Right renal pelvis (tissue), 4 donors: ENCODE data around the gene TMEM178B. TPM values are rescaled to one million over a fixed set of nuclear protein-coding genes. Genes with fewer than 3 reads are reported as not detected.
A peak's percentile ranks its signal among the peaks of the same experiment; 100 is the strongest.
"Not testable (repeated sequence)": the region's sequence is repeated elsewhere in the genome, so short reads cannot be mapped to it uniquely, and the experiment has no call there.

Source experiments
- DNase-seq, 4 donors: peaks; one replicate each; pipeline ENCODE4 v3.0.0-alpha.2; 2013; ENCODE audit warnings: low read depth in 4 of 4, low spot score in 3 of 4, missing footprints in 1 of 4
- polyA plus RNA-seq, 4 donors: library from polyadenylated mRNA; unstranded; fragments of 120-200 nt; gene quantifications; one replicate each; pipeline ENCODE4 v1.2.1, GENCODE V29; 2013; ENCODE audit not compliant: insufficient read length in 4 of 4

The TMEM178B gene
- polyA plus RNA-seq, 4 donors = 0.19 to 0.56 (median 0.40) TPM

DNA sequence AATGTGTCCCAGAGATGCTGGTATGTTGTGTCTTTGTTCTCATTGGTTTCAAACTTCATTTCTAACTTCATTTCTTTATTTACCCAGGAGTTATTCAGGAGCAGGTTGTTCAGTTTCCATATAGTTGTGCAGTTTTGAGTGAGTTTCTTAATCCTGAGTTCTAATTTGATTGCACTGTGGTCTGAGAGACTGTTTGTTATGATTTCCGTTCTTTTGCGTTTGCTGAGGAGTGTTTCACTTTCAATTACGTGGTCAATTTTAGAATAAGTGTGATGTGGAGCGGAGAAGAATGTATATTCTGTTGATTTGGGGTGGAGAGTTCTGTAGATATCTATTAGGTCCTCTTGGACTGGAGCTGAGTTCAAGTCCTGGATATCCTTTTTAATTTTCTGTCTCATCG, 103.3 kb downstream of the TMEM178B start:
- not testable (repeated sequence) for DNase-seq

DNA sequence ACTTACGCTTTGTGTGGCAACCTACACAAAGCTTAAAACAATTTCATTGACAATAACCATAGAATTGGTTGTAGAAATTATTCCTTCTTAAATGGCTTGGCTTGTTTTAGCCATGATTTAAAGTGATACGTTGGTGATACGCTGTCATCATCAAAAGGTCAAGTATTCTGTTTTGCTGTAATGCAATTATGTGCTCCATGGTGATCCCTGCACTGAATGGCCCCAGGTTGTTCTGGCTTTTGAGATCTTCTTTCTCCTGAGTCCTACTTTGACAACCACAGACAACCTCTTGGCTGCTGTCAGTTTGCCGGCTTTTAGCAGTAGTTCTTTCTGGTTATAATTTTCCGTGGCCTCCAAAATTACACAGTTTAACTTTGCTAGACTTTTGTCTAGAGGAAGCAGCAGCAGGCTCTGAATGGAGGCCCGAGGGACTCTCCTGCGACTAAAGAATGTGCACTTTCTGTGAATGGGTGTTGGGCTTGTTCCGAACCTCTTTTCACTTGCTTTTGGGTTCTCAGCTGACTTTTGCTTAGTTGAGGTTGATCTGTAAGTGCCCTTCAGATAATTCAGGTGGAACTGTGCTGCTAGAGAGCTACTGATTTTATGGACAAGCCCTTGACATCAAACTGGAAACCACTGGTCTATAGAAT, 104.7 kb downstream of the TMEM178B start:
- no peak for DNase-seq

DNA sequence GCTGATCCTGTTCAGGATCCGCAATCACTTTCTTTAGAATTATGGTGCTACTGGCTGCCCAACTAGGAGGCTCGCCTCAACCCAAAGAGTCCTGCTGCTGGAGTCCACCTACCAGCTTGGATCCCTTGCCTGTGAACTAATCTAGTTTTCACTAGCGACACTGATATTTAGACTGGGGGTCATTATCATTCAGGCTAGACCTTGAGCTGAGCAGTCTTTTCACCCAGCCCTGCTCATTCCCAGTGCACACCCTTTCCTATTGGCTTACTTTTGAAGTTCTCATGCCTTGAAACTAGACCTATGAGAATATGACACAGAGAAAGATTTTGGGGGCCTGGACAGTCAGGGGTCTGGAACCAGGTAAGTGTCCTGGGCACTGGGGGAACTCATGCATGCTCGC, 107.9 kb downstream of the TMEM178B start:
- DNase-seq = no peak

DNA sequence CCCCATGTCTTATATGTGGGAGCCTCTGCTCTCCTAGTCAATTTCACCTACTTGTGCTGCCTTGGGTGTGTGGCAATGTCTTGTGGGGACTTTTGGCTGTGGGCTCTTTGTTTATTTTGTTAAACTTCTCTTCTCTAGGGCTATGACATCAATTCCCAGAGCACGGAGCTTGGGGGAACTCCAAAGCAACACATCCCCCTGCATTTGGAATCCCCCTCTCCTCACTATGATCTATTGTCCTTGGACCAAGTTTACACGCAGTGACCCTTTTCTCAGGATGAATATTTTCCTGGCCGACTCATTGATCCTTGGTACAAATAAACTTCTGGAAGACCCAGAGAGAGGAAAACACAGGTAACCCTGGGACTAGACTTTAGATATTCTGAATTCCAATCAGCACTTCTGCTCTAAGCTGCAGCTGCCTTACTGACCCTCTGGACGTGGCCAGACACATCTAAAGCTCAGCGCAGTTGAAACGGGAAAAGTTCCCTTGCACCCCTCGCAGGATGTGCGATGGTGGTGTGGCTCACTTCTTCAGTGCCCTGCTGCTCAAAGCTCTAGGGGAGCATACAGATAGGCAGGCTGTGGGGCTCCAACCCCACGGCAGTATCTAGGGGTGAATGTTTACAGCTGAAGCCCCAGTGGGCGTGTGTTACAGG, 110.8 kb downstream of the TMEM178B start:
- no peak for DNase-seq

GRCh38 chr7:141185369-141185967, 111.6 kb downstream of the TMEM178B start:
- DNase-seq = no peak

- DNase-seq = no peak
Observed at GRCh38 chr7:141189231-141189630, 115.4 kb downstream of the TMEM178B start.

GRCh38 chr7:141190495-141190894, 116.6 kb downstream of the TMEM178B start:
- DNase-seq = no peak

DNA sequence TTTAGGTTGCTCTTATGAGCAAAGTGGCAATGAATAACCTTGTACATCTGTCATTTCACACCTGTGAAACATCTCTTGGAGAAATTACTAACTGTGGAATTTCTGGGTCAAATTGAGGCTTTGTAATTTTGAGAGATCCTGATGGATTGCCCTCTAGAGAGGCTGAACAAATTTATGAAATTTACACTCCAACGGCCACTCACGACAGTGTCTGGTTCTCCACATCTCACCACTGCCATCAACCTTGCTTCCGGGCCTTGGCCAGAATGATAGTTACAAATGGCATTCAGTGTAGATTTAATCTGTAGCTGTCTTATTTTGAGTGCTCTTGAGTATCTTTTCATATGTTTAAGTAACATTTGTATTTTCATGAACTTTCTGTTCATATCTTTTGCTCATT, 117.4 kb downstream of the TMEM178B start:
- DNase-seq = no peak

- no peak for DNase-seq
Observed at GRCh38 chr7:141193066-141193465, 119.2 kb downstream of the TMEM178B start.

DNA sequence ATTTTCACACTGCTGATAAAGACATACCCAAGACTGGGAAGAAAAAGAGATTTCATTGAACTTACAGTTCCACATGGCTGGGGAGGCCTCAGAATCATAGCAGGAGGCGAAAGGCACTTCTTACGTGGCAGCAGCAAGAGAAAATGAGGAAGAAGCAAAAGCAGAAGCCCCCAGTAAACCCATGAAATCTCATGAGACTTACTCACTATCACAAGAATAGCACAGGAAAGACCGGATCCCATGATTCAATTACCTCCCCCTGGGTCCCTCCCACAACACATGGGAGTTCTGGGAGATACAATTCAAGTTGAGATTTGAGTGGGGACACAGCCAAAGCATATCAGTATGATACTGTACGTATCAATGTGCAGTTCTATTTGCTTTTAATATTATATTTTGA, 121.9 kb downstream of the TMEM178B start:
- DNase-seq = not testable (repeated sequence)

DNA sequence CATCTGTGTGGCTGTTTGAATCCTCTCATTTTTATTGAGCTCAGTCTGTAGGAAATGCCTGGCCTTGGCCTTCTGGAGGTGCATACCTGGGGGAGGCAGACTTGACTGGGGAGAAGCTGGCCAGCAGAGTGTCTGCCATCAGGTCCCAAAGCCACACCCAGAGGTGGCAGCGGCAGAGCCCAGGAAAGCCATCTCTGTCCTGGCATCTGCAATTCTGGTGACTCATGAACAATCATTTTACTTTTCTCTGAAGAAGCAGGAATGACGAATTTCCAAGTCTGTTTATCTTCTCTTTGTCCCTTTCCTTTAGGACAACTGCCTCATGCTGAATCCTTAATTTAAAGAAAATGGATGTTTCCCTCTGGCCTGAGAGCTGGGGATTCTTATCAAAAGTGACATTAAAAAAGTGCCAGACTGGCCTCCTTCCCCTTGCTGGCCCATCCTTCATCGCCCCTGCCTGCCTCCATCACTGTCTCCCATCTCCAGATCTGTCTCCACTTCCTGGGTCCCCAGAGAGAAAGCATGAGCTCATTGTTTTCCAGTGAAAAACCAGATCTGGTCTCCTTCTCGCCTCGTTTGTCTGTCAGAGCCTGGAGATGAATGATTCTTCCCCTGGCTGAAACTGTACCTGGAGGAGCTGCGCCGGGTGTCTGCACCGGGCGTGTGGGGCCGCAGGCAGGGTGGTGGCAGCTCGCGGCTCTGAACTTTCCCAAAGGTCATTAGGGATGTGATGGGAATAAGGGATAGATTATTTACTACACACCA, 124.5 kb downstream of the TMEM178B start:
- DNase-seq = peak in 2 of 4 donors; percentile 2 to 5

DNA sequence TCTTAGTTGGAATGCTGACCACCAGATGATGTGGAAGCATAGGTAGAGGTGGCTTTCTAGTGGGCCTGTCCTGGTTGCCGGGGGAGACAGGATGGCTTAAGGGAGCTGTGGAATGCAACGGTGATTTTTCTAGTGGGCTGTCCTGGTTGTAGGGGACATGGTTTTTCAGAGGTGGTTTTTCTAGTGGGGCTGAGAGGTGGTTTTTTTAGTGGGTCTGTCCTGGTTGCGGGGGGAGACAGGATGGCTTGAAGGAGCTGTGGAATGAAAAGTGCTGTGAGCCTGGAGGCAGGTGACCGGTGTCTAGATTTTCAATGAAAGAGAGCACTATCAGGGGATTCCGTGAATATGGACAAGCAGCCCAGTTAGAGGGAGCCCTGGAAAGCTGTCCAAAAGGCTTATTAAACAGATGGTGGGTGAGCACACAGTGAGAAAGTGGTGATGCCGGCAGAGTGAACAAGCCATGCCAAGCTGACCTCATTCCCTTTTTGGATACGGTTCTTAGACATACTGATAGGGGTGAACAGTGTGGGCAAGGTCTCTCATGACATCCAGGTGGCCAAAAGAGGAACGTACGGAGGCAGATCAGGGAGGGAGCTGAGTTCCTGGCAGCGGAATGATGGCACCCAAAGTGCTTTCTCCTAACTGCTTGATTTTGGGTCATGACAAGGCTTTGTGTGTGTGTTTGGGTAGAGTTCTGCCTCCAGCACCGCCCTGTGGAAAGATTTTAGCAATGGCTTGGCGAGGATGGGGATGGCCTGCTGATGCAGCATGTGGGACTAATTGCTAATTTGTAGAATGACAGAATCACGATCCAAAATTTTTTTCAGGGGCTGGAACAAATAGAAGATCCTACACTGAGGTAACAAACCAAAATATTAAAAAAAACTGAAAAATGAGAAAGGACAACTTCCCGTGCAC, 126.6 kb downstream of the TMEM178B start:
- DNase-seq = no peak

GRCh38 chr7:141201145-141201885, 127.5 kb downstream of the TMEM178B start:
- no peak for DNase-seq

DNA sequence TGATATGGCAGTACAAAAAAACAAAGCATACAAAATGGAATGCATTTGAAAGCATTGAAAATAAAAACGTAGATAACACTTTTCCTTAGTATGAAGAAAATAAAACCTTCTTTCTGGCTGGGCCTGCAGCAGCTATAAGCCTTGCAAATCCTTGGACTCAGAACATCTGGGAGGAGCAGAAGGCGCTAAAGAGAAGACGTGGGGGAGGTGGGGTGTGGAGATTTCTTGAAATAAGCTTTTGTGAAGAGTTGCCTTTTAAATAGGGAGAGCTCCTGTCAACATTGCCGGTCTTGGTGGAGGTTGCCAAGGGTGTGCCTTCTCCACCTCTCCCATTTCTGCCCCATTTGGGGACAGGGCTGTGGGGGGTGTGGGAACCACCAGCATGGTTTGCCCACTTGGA, 128.7 kb downstream of the TMEM178B start:
- no peak for DNase-seq

- DNase-seq = no peak
Observed at GRCh38 chr7:141203177-141203576, 129.3 kb downstream of the TMEM178B start.

DNA sequence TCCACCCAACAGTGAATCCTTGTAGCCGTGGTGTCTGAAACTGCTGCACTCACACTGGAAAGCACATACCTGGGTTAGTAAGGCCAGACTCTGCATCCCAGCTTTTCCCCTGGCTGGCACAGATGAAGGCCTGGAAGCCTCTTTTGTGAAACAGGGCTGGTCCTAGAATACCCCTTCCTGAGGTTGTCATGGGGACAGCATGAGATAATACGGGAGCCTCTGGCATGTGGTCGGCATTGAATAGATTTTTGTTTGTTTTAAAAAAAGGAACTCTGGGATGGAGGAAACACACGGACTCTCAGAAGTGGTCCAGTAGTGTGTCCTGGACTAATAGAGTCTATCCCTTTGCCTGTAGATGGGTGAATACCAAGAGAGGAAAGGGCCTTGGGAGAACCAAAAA, 129.7 kb downstream of the TMEM178B start:
- DNase-seq = no peak

- DNase-seq = no peak
Observed at GRCh38 chr7:141207661-141208060, 133.8 kb downstream of the TMEM178B start.

- DNase-seq = no peak
Observed at GRCh38 chr7:141208539-141208938, 134.7 kb downstream of the TMEM178B start.

DNA sequence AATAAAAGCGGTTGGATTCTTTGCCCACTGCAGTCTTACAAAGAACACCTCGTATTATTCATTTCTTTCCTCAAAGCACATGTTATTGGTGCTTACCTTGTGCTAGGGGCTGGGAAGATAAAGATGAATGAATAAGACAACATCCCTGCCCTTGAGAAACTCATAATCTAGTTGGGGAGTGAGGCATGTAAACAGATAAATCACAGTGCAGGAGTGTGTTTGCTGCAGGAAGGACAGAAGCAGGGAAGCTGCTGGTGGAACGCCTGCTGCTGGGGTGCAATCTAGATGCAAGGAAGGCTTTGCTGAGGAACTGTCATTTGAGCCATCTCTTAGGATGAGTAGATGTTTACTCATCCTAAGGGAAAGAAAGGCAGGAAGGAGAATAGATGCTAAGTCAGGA, 135.6 kb downstream of the TMEM178B start:
- no peak for DNase-seq

DNA sequence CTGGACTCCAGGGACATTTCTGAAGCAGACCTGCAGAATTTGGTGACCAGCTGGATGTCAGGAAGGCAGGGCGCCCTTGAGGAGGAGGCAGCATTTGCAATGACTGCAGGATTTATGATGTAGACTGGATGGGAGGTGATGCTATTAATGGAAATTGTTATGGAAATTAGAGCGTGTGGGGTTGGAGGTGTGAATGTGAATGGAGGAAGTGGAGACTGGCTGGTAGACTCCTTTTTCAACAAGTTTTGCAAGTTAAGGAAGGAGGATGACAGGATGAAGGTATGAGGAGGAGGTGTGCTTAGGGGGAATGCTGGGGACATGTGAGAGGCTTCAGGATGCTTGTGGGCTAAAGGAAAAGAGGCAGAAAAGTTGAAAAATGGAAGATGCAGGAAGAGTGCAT, 137.0 kb downstream of the TMEM178B start:
- no peak for DNase-seq
